Activated naive CD8-positive, alpha-beta T cell (primary cell): ENCODE results near the gene PPP4R2.
"Not testable (repeated sequence)": the region's sequence is repeated elsewhere in the genome, so short reads cannot be mapped to it uniquely, and the experiment has no call there.

Experiments used
- H3K27ac Mint-ChIP-seq: one replicate; pipeline ENCODE4 v1.8.0; 2021; ENCODE audit warnings: mixed read lengths
- H3K27me3 Mint-ChIP-seq: one replicate; pipeline ENCODE4 v1.8.0; 2021; ENCODE audit warnings: mixed read lengths
- H3K36me3 Mint-ChIP-seq: one replicate; pipeline ENCODE4 v1.8.0; 2021; ENCODE audit warnings: mixed read lengths
- H3K4me1 Mint-ChIP-seq: one replicate; pipeline ENCODE4 v1.8.0; 2021; ENCODE audit warnings: low read depth, mixed read lengths
- H3K4me3 Mint-ChIP-seq: one replicate; pipeline ENCODE4 v1.8.0; 2021; ENCODE audit warnings: mild to moderate bottlenecking, mixed read lengths
- H3K9me3 Mint-ChIP-seq: one replicate; pipeline ENCODE4 v1.8.0; 2021; ENCODE audit warnings: low read depth, mixed read lengths

Gene PPP4R2

DNA sequence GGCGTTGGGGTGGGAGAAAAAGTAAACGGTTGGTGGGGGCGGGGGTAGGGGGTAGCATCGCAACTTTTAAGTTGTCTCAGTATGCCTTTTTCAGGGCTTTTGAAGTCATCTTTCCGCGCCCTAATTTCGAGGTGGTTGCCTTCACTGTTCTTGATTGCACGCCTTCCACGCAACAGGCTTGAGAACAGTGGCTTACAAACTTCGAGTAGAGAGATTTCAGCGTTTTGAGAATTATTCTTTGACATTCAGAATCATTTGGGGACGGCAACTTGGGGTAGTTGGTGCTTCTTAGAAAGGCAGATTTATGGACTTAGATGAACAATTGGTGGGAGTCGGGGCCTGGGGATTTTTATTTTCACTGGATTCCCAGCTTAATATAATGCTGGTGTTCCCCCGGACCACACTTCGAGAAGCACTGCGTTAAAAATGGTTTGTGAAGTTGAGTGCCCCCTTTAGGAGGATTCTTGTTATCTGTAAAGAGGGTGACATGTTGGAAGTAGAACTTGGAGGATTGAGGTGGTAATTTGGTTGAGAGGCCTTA is 880 bp downstream of the PPP4R2 start:
- Mint-ChIP-seq H3K9me3 (no peaks in the 10 kb centered on the region), H3K36me3 (peaks cover 9% of the 10 kb centered on the region), H3K27me3 (no peaks in the 10 kb centered on the region), H3K4me1 (peaks cover 49% of the 10 kb centered on the region), H3K4me3 (peak overlapping the region; percentile 94), H3K27ac (peak overlapping the region; percentile 95)

GRCh38 chr3:72998466-72998865 is 1.9 kb downstream of the PPP4R2 start:
- peaks cover 9% of the 10 kb centered on the region for H3K36me3 Mint-ChIP-seq
- H3K27me3 Mint-ChIP-seq = no peaks in the 10 kb centered on the region
- no peaks in the 10 kb centered on the region for H3K9me3 Mint-ChIP-seq
- H3K4me3 Mint-ChIP-seq = peak overlapping the region; percentile 94
- H3K27ac Mint-ChIP-seq = peak overlapping the region; percentile 58
- peaks cover 55% of the 10 kb centered on the region for H3K4me1 Mint-ChIP-seq

GRCh38 chr3:72999951-73000350 is 3.3 kb downstream of the PPP4R2 start:
- Mint-ChIP-seq H3K4me3 (peak overlapping the region; percentile 94), H3K27ac (peak overlapping the region; percentile 75), H3K9me3 (no peaks in the 10 kb centered on the region), H3K27me3 (no peaks in the 10 kb centered on the region), H3K4me1 (peaks cover 66% of the 10 kb centered on the region), H3K36me3 (peaks cover 9% of the 10 kb centered on the region)

DNA sequence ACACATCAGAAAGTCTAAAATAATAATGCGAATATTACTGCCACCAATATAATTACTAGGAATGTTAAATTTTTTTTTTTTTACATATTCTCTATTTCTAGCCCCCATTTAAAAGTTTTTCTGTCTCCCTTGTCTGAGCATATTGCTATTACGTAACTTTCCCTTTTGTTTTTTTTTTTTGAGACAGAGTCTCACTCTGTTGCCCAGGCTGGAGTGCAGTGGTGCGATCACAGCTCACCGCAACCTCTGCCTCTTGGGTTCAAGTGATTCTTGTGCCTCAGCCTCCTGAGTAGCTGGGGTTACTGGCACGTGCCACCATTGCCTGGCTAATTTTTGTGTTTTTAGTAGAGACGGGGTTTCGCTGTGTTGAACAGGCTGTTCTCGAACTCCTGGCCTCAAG is 6.4 kb downstream of the PPP4R2 start:
- Mint-ChIP-seq H3K4me1 (peaks cover 75% of the 10 kb centered on the region), H3K27ac (peak overlapping the region; percentile 54), H3K36me3 (peaks cover 16% of the 10 kb centered on the region)
- H3K4me3 Mint-ChIP-seq, H3K9me3 Mint-ChIP-seq, H3K27me3 Mint-ChIP-seq: not testable (repeated sequence)

DNA sequence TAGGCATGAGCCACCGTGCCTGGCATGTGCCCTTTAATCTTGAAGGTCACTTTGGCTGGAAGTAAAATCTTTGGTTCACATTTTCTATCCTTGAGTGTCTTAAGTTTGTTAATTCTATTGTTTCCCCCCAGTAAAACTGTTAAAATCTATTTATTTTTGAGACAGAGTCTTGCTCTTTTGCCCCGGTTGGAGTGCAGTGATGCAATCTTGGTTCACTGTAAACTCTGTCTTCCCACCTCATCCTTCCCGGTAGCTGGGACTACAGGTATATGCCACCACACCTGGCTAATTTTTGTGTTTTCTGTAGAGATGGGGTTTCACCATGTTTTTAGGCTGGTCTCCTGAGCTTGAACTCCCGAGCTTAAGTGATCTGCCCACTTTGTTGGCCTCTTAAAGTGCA is 7.7 kb downstream of the PPP4R2 start:
- Mint-ChIP-seq H3K27ac (no peak overlapping the region), H3K4me3 (peak overlapping the region; percentile 30), H3K9me3 (no peaks in the 10 kb centered on the region), H3K4me1 (peaks cover 78% of the 10 kb centered on the region), H3K36me3 (peaks cover 16% of the 10 kb centered on the region), H3K27me3 (no peaks in the 10 kb centered on the region)

DNA sequence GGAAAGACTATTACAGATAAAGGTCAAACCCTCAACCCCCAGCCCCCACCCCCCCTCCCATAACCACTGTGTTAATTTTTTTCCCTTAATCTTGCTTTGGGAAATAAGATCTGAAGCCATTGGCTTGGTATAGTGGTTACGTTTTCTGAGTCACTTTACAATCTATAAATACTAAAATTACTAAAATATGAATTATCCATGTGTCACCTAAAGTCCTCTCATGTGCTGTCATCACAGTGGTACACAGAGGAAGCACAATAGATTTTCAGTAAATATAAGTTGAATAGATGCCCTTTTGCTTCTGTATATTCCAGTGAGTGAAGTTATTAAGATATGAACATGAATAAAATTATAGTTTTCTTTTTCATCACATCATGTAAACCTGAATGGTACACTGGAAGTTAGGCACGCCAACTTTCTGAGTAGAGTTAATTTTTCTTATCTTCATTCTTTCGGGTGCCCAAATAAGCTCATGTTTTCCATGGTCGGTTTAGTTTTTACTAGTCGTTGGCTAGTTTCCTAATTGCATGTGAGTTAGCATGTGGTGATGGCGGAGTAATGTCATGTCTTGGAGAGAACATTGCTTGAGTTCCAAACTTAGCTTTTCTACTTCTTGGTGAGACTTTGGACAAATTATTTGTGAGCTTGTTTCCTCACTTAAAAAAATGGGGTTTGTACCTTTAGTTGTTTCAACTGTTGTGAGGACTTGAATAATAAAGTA is 11.5 kb downstream of the PPP4R2 start:
- no peaks in the 10 kb centered on the region for H3K9me3 Mint-ChIP-seq
- peak overlapping the region; percentile 67 for H3K27ac Mint-ChIP-seq
- no peaks in the 10 kb centered on the region for H3K27me3 Mint-ChIP-seq
- H3K4me3 Mint-ChIP-seq = peak overlapping the region; percentile 8
- H3K4me1 Mint-ChIP-seq = peaks cover 82% of the 10 kb centered on the region
- H3K36me3 Mint-ChIP-seq = peaks cover 14% of the 10 kb centered on the region

DNA sequence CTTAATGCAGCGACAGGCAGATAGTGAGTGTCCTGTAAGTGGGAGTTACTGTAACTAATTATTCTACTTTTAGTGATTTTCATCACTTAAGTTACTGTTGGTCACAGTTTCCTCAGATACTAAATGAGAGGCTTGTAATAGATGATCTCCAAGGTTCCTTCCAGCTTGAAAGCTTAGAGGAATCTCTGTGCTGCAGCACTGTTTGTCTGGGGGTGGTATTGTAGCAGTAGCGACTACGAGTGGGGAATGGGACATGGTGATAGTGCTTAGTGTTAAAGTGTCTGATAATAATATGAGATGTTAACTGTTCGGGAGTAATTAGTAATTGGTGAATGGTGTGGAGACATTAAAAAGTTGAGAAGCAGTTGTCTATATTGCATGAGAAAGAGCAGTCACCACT is 12.4 kb downstream of the PPP4R2 start:
- Mint-ChIP-seq H3K27ac (peak overlapping the region; percentile 67), H3K36me3 (peaks cover 14% of the 10 kb centered on the region), H3K4me3 (peak overlapping the region; percentile 8), H3K9me3 (no peaks in the 10 kb centered on the region), H3K4me1 (peaks cover 78% of the 10 kb centered on the region), H3K27me3 (no peaks in the 10 kb centered on the region)

DNA sequence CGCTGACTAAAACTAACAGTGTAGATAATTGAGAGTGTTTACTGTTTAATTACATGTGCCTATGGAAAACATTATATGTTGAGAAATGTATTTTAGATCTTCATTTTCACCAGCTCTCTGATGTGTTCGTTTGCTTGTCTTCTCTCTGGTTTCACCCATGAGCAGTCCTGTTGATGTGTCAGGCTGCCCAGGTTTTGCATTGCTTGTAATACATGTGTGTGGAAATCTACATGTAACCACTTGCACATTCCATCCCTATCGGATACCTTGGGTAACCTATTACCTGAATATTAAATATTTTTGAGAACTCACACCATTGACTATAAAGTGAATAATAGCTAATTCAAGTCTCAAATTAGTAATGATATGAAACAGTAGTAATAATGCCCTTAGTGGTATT is 13.1 kb downstream of the PPP4R2 start:
- H3K36me3 Mint-ChIP-seq = peaks cover 14% of the 10 kb centered on the region

GRCh38 chr3:73010158-73010557 is 13.5 kb downstream of the PPP4R2 start:
- Mint-ChIP-seq H3K4me3 (peak overlapping the region; percentile 48), H3K9me3 (no peaks in the 10 kb centered on the region), H3K27ac (peak overlapping the region; percentile 67), H3K4me1 (peaks cover 74% of the 10 kb centered on the region), H3K27me3 (no peaks in the 10 kb centered on the region), H3K36me3 (peaks cover 14% of the 10 kb centered on the region)

More for the DNA sequence above, 13.1 kb downstream of the PPP4R2 start:
- H3K4me1 Mint-ChIP-seq = peaks cover 74% of the 10 kb centered on the region
- H3K27me3 Mint-ChIP-seq = no peaks in the 10 kb centered on the region
- peak overlapping the region; percentile 67 for H3K27ac Mint-ChIP-seq
- peak overlapping the region; percentile 48 for H3K4me3 Mint-ChIP-seq
- no peaks in the 10 kb centered on the region for H3K9me3 Mint-ChIP-seq

DNA sequence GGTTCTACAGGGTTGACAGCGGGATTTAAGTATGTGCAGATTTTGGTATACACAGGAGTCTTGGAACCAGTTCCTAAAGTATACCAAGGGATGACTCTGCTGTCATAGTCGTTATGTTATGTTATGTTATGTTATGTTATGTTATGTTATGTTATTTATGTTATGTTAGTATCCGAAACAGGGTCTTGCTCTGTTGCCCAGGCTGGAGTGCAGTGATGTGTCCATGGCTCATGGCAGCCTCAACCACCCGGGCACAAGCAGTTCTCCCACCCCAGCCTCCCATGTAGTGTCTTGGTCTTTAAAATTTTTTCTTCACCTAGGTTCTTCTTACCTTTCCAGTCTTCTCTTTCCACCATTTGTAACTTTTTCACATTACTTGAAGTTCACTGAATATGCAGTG is 21.7 kb downstream of the PPP4R2 start:
- Mint-ChIP-seq H3K27me3 (no peaks in the 10 kb centered on the region), H3K27ac (peak overlapping the region; percentile 47), H3K4me1 (peaks cover 65% of the 10 kb centered on the region), H3K36me3 (peaks cover 2% of the 10 kb centered on the region), H3K4me3 (peak overlapping the region; percentile 7), H3K9me3 (no peaks in the 10 kb centered on the region)

- peaks cover 2% of the 10 kb centered on the region for H3K36me3 Mint-ChIP-seq
- peak overlapping the region; percentile 47 for H3K27ac Mint-ChIP-seq
- peak overlapping the region; percentile 7 for H3K4me3 Mint-ChIP-seq
Observed at GRCh38 chr3:73018790-73019441, 22.3 kb downstream of the PPP4R2 start.

DNA sequence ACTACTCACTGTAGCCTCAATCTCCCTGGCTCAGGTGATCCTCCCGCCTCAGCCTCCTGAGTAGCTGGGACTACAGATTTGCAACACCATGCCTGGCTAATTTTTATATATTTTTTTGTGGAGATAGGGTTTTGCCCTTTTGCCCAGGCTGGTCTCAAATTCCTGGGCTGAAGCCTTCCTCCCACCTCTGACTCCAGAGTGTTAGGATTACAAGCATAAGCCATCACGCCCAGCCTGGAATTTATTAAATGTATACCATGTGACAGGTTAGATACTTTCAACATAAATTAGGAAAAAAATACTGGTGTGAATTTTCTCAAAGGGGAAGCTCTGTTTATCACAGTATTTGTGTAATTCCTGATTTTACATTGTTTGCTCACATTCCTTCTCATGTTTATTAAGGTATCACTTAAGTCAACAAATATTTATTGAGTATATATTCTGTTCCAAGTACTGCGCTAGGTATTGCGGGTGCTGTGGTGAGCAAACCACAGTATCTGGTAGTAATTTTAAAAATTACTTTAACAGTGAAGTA is 24.8 kb downstream of the PPP4R2 start:
- Mint-ChIP-seq H3K4me1 (peaks cover 72% of the 10 kb centered on the region), H3K27me3 (no peaks in the 10 kb centered on the region), H3K27ac (no peak overlapping the region), H3K36me3 (peaks cover 2% of the 10 kb centered on the region), H3K9me3 (no peaks in the 10 kb centered on the region), H3K4me3 (no peak overlapping the region)

More at GRCh38 chr3:73018790-73019441, 22.3 kb downstream of the PPP4R2 start:
- Mint-ChIP-seq H3K27me3 (no peaks in the 10 kb centered on the region), H3K4me1 (peaks cover 65% of the 10 kb centered on the region), H3K9me3 (no peaks in the 10 kb centered on the region)

DNA sequence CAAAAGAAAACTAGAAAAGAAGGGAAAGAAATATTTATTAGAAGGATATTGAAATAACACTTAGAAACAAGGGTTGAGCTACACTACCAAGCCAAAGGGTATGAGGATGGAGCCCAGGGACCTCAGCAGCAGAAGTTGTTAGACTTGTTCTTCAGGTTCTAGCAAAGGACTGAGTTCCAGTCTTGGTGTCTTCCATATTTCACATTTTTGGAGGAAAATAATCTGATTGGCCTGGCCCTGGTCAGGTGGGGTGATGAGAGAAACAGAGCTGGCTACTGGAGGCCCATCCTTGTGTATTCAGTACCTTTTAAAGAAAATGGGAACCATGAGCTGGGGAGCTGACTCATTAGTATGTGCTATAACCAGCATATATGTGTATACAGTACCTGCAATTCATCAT is 28.2 kb downstream of the PPP4R2 start:
- Mint-ChIP-seq H3K9me3 (no peaks in the 10 kb centered on the region), H3K4me1 (peaks cover 76% of the 10 kb centered on the region), H3K36me3 (peaks cover 5% of the 10 kb centered on the region), H3K4me3 (no peak overlapping the region), H3K27me3 (no peaks in the 10 kb centered on the region), H3K27ac (peak overlapping the region; percentile 31)

GRCh38 chr3:73026111-73026759 is 29.6 kb downstream of the PPP4R2 start:
- peaks cover 79% of the 10 kb centered on the region for H3K4me1 Mint-ChIP-seq
- H3K9me3 Mint-ChIP-seq = no peaks in the 10 kb centered on the region
- no peak overlapping the region for H3K4me3 Mint-ChIP-seq
- H3K36me3 Mint-ChIP-seq = peaks cover 9% of the 10 kb centered on the region
- no peaks in the 10 kb centered on the region for H3K27me3 Mint-ChIP-seq
- peak overlapping the region; percentile 18 for H3K27ac Mint-ChIP-seq

DNA sequence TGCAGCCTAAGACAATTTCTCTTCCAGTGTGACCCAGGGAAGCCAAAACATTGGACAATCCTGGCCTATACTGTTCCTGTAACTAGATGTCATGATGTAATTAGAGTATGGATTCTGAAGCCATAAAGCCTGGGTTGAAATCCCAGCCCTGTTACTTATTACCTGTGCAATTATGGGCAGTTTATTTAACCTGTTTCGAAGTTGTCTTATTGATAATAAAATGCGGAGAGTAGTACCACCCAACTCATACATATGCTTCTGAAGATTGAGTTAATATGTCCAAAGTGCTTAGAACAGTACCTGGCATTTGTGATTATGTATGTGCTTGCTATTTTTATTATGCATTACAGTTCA is 30.1 kb downstream of the PPP4R2 start:
- Mint-ChIP-seq H3K27ac (no peak overlapping the region), H3K4me3 (no peak overlapping the region), H3K4me1 (peaks cover 80% of the 10 kb centered on the region), H3K9me3 (no peaks in the 10 kb centered on the region), H3K27me3 (no peaks in the 10 kb centered on the region), H3K36me3 (peaks cover 9% of the 10 kb centered on the region)
